Measurements from ENCODE around the gene LYRM4.
"Not testable (repeated sequence)": the region's sequence is repeated elsewhere in the genome, so short reads cannot be mapped to it uniquely, and the experiment has no call there.

The LYRM4 gene

GRCh38 chr6:5081955-5082354 is 178.8 kb downstream of the LYRM4 start:
- DNase-seq (ENCODE audit: low read depth in 2 of 2): no peak

- no peak for DNase-seq (ENCODE audit: low read depth in 2 of 2)
These were observed 179.6 kb downstream of the LYRM4 start for GRCh38 chr6:5081182-5081581.

GRCh38 chr6:5080574-5080973 is 180.2 kb downstream of the LYRM4 start:
- DNase-seq (ENCODE audit: low read depth in 2 of 2): no peak

GRCh38 chr6:5079692-5080091 is 181.1 kb downstream of the LYRM4 start:
- DNase-seq (ENCODE audit: low read depth in 2 of 2): no peak

- DNase-seq (ENCODE audit: low read depth in 2 of 2): no peak
These were observed 182.6 kb downstream of the LYRM4 start for GRCh38 chr6:5078121-5078669.

GRCh38 chr6:5076931-5077330 is 183.8 kb downstream of the LYRM4 start:
- no peak for DNase-seq (ENCODE audit: low read depth in 2 of 2)

GRCh38 chr6:5073992-5074391 is 186.8 kb downstream of the LYRM4 start:
- DNase-seq (ENCODE audit: low read depth in 2 of 2): no peak

GRCh38 chr6:5072440-5072839 is 188.3 kb downstream of the LYRM4 start:
- no peak for DNase-seq (ENCODE audit: low read depth in 2 of 2)

GRCh38 chr6:5071216-5071615 is 189.5 kb downstream of the LYRM4 start:
- no peak for DNase-seq (ENCODE audit: low read depth in 2 of 2)

GRCh38 chr6:5068153-5068751 is 192.5 kb downstream of the LYRM4 start:
- DNase-seq (ENCODE audit: low read depth in 2 of 2): no peak

- DNase-seq (ENCODE audit: low read depth in 2 of 2): no peak
These were observed 193.4 kb downstream of the LYRM4 start for GRCh38 chr6:5067305-5067704.

- DNase-seq (ENCODE audit: low read depth in 2 of 2): no peak
These were observed 194.2 kb downstream of the LYRM4 start for GRCh38 chr6:5066456-5067093.

GRCh38 chr6:5063617-5064016 is 197.1 kb downstream of the LYRM4 start:
- DNase-seq (ENCODE audit: low read depth in 2 of 2): no peak

- DNase-seq (ENCODE audit: low read depth in 2 of 2): no peak
These were observed 199.6 kb downstream of the LYRM4 start for GRCh38 chr6:5061152-5061551.

- not testable (repeated sequence) for DNase-seq (ENCODE audit: low read depth in 2 of 2)
These were observed 200.3 kb downstream of the LYRM4 start for GRCh38 chr6:5060439-5060838.

GRCh38 chr6:5059036-5059896 is 201.5 kb downstream of the LYRM4 start:
- DNase-seq (ENCODE audit: low read depth in 2 of 2): no peak

All from stimulated activated CD8-positive, alpha-beta memory T cell treated with anti-CD3 and anti-CD28 coated beads, Interleukin-15, amount 100 ng/mL, for 48 hours (primary cell).